Prostate gland (tissue), 2 donors: Measurements from ENCODE around the gene E2F1.

Experiments used
- POLR2A ChIP-seq: fragments of 450-650 bp; IDR thresholded peaks from one replicate; pipeline ENCODE4 v1.6.1; 2016; ENCODE audit warnings: antibody characterized with exemption, mild to moderate bottlenecking
- POLR2AphosphoS5 ChIP-seq: sonication (generic); formaldehyde crosslinking; IDR thresholded peaks from one replicate; pipeline ENCODE4 v1.6.1; 2017; ENCODE audit warnings: antibody characterized with exemption
- TF ChIP-seq, protein P1 (sequence below), 4 experiments: fragments of 200-600 bp in 2 of 4; fragments of 450-650 bp in 2 of 4; sonication (generic) in 2 of 4; IDR thresholded peaks; 1 replicate in 3 of 4; 2 replicates in 1 of 4; pipeline ENCODE4 v1.5.1; 2016 to 2019; ENCODE audit warnings: antibody characterized with exemption in 4 of 4, mild to moderate bottlenecking in 2 of 4, moderate library complexity in 2 of 4

DNA sequence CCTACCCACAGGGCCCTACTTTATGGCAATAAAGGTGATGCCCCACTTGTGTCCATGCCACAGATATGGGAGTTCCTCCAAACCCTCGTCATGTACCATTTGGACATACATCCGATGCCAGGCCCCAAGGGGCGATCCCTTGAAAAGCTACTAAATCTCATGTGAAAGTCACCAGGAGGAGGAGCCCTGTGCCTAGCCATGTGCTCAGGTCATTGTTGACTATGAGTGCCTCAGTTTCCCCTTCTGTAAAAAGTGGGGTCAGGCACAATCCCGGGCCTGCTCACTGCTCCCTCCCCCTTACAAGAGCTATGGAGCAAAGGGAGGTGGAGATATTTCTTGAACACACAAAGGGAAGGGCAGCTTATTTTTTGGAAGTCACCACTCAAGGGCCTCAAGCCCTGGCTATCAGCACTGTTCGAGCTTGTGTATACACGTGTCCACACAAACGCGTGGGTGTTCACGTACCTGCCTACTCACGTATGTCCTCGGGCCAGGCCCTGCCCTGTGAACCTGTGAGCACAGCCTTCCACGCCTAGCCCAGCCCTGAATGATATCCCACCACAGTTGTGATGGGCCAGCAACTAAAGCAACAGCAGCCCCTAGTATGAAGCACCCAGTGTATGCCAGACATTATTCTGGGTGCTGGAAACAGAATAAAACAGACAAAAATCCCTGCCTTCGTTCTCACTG is 17.6 kb downstream of the E2F1 start:
- TF ChIP-seq, protein P1, sequence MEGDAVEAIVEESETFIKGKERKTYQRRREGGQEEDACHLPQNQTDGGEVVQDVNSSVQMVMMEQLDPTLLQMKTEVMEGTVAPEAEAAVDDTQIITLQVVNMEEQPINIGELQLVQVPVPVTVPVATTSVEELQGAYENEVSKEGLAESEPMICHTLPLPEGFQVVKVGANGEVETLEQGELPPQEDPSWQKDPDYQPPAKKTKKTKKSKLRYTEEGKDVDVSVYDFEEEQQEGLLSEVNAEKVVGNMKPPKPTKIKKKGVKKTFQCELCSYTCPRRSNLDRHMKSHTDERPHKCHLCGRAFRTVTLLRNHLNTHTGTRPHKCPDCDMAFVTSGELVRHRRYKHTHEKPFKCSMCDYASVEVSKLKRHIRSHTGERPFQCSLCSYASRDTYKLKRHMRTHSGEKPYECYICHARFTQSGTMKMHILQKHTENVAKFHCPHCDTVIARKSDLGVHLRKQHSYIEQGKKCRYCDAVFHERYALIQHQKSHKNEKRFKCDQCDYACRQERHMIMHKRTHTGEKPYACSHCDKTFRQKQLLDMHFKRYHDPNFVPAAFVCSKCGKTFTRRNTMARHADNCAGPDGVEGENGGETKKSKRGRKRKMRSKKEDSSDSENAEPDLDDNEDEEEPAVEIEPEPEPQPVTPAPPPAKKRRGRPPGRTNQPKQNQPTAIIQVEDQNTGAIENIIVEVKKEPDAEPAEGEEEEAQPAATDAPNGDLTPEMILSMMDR (IDR thresholded peaks at IDR 0.05): no peak
- no peak for TF ChIP-seq POLR2AphosphoS5
- TF ChIP-seq POLR2A: no peak
